Stimulated activated effector memory CD8-positive, alpha-beta T cell treated with anti-CD3 and anti-CD28 coated beads, Interleukin-12 subunit alpha, Interleukin-12 subunit beta, amount 100 ng/mL, for 72 hours (primary cell): ENCODE measurements around the gene VANGL2.

Experiments
- ATAC-seq: fragments of 150-1000 bp; cut with Tn5 transposase; 2 replicates; pipeline ENCODE4 v1.10.0; 2021
- DNase-seq, 2 donors: peaks; one replicate each; pipeline ENCODE4 v3.0.0; 2021 to 2022; ENCODE audit warnings: low spot score in 2 of 2
- H3K27ac Mint-ChIP-seq: one replicate; pipeline ENCODE4 v1.8.0; 2022; ENCODE audit warnings: mild to moderate bottlenecking, mixed read lengths
- H3K36me3 Mint-ChIP-seq: one replicate; pipeline ENCODE4 v1.8.0; 2022; ENCODE audit warnings: mild to moderate bottlenecking, mixed read lengths
- H3K4me1 Mint-ChIP-seq: one replicate; pipeline ENCODE4 v1.8.0; 2022; ENCODE audit warnings: mixed read lengths
- H3K4me3 Mint-ChIP-seq: one replicate; pipeline ENCODE4 v1.8.0; 2022; ENCODE audit warnings: mild to moderate bottlenecking, mixed read lengths
- H3K9me3 Mint-ChIP-seq: one replicate; pipeline ENCODE4 v1.8.0; 2022; ENCODE audit warnings: mixed read lengths

VANGL2 gene

GRCh38 chr1:160400223-160400645 is at the start of gene VANGL2:
Gene VANGL2, plus strand, starts transcription at chr1:160400564. Its CDS starts 15,274 bp downstream, at chr1:160415838.
- Mint-ChIP-seq H3K9me3 (no peaks in the 10 kb centered on the region), H3K4me1 (peaks cover 17% of the 10 kb centered on the region), H3K4me3 (peak within 1 kb of the TSS; percentile 46), H3K27ac (peak within 1 kb of the TSS; percentile 1), H3K36me3 (no peaks in the 10 kb centered on the region)
- DNase-seq (peak in 1 of 2 donors; percentile 67), ATAC-seq (peak; percentile 49)

- DNase-seq, result no peak
- Mint-ChIP-seq H3K9me3 (no peaks in the 10 kb centered on the region), H3K4me1 (peaks cover 16% of the 10 kb centered on the region), H3K36me3 (peaks cover 89% of the 10 kb centered on the region), H3K4me3 (no peak overlapping the region), H3K27ac (peak overlapping the region; percentile 23)
- ATAC-seq, result no peak
These were observed 48.7 kb upstream of the VANGL2 start for GRCh38 chr1:160351629-160352028.

- H3K4me1 Mint-ChIP-seq, result peaks cover 11% of the 10 kb centered on the region
These were observed 47.8 kb upstream of the VANGL2 start for GRCh38 chr1:160352555-160352954.

GRCh38 chr1:160353223-160353622 is 47.1 kb upstream of the VANGL2 start:
- Mint-ChIP-seq H3K9me3 (no peaks in the 10 kb centered on the region), H3K4me3 (no peak overlapping the region), H3K4me1 (peaks cover 5% of the 10 kb centered on the region), H3K27ac (no peak overlapping the region), H3K36me3 (peaks cover 89% of the 10 kb centered on the region)
- DNase-seq, result no peak
- ATAC-seq, result no peak

More at GRCh38 chr1:160352555-160352954, 47.8 kb upstream of the VANGL2 start:
- no peak for ATAC-seq
- peaks cover 89% of the 10 kb centered on the region for H3K36me3 Mint-ChIP-seq
- peak overlapping the region; percentile 23 for H3K27ac Mint-ChIP-seq
- no peak overlapping the region for H3K4me3 Mint-ChIP-seq
- no peak for DNase-seq
- H3K9me3 Mint-ChIP-seq, result no peaks in the 10 kb centered on the region

GRCh38 chr1:160354388-160354985 is 45.9 kb upstream of the VANGL2 start:
- ATAC-seq (peak; percentile 47), DNase-seq (no peak)
- H3K4me3 Mint-ChIP-seq, result no peak overlapping the region
- no peak overlapping the region for H3K27ac Mint-ChIP-seq
- H3K4me1 Mint-ChIP-seq, result peaks cover 5% of the 10 kb centered on the region
- no peaks in the 10 kb centered on the region for H3K9me3 Mint-ChIP-seq
- H3K36me3 Mint-ChIP-seq, result peaks cover 100% of the 10 kb centered on the region

GRCh38 chr1:160357286-160358002 is 42.9 kb upstream of the VANGL2 start:
- DNase-seq, result no peak
- H3K4me3 Mint-ChIP-seq, result no peak overlapping the region
- peaks cover 75% of the 10 kb centered on the region for H3K36me3 Mint-ChIP-seq
- no peaks in the 10 kb centered on the region for H3K9me3 Mint-ChIP-seq
- peak overlapping the region; percentile 83 for H3K27ac Mint-ChIP-seq
- peaks cover 11% of the 10 kb centered on the region for H3K4me1 Mint-ChIP-seq
- ATAC-seq, result no peak

GRCh38 chr1:160358073-160358472 is 42.3 kb upstream of the VANGL2 start:
- peaks cover 69% of the 10 kb centered on the region for H3K36me3 Mint-ChIP-seq
- peaks cover 14% of the 10 kb centered on the region for H3K4me1 Mint-ChIP-seq
- ATAC-seq (no peak), DNase-seq (no peak)
- H3K27ac Mint-ChIP-seq, result peak overlapping the region; percentile 83
- H3K9me3 Mint-ChIP-seq, result no peaks in the 10 kb centered on the region
- no peak overlapping the region for H3K4me3 Mint-ChIP-seq

GRCh38 chr1:160359559-160360226 is 40.7 kb upstream of the VANGL2 start:
- Mint-ChIP-seq H3K36me3 (peaks cover 53% of the 10 kb centered on the region), H3K27ac (no peak overlapping the region), H3K4me3 (no peak overlapping the region), H3K9me3 (no peaks in the 10 kb centered on the region), H3K4me1 (peaks cover 13% of the 10 kb centered on the region)
- ATAC-seq (no peak), DNase-seq (no peak)

GRCh38 chr1:160360227-160360695 is 40.1 kb upstream of the VANGL2 start:
- ATAC-seq (no peak), DNase-seq (no peak)
- Mint-ChIP-seq H3K4me1 (peaks cover 13% of the 10 kb centered on the region), H3K4me3 (no peak overlapping the region), H3K36me3 (peaks cover 47% of the 10 kb centered on the region), H3K27ac (peak overlapping the region; percentile 3), H3K9me3 (no peaks in the 10 kb centered on the region)

- Mint-ChIP-seq H3K27ac (no peak overlapping the region), H3K4me1 (peaks cover 13% of the 10 kb centered on the region), H3K9me3 (no peaks in the 10 kb centered on the region), H3K36me3 (peaks cover 38% of the 10 kb centered on the region), H3K4me3 (no peak overlapping the region)
- no peak for DNase-seq
- ATAC-seq, result no peak
These were observed 39.2 kb upstream of the VANGL2 start for GRCh38 chr1:160361199-160361598.

GRCh38 chr1:160361814-160362167 is 38.6 kb upstream of the VANGL2 start:
- H3K4me1 Mint-ChIP-seq, result peaks cover 13% of the 10 kb centered on the region

GRCh38 chr1:160362168-160362957 is 38.0 kb upstream of the VANGL2 start:
- no peak overlapping the region for H3K4me3 Mint-ChIP-seq
- no peak for DNase-seq
- no peak for ATAC-seq
- H3K36me3 Mint-ChIP-seq, result peaks cover 26% of the 10 kb centered on the region
- H3K9me3 Mint-ChIP-seq, result no peaks in the 10 kb centered on the region
- peaks cover 13% of the 10 kb centered on the region for H3K4me1 Mint-ChIP-seq
- H3K27ac Mint-ChIP-seq, result peak overlapping the region; percentile 77

More at GRCh38 chr1:160361814-160362167, 38.6 kb upstream of the VANGL2 start:
- Mint-ChIP-seq H3K4me3 (no peak overlapping the region), H3K9me3 (no peaks in the 10 kb centered on the region), H3K27ac (peak overlapping the region; percentile 77), H3K36me3 (peaks cover 32% of the 10 kb centered on the region)
- no peak for ATAC-seq
- no peak for DNase-seq

GRCh38 chr1:160363010-160363409 is 37.4 kb upstream of the VANGL2 start:
- Mint-ChIP-seq H3K4me3 (no peak overlapping the region), H3K27ac (peak overlapping the region; percentile 77), H3K9me3 (no peaks in the 10 kb centered on the region), H3K36me3 (peaks cover 19% of the 10 kb centered on the region), H3K4me1 (peaks cover 13% of the 10 kb centered on the region)
- ATAC-seq (no peak), DNase-seq (no peak)

GRCh38 chr1:160363951-160364735 is 36.2 kb upstream of the VANGL2 start:
- Mint-ChIP-seq H3K36me3 (peaks cover 8% of the 10 kb centered on the region), H3K9me3 (no peaks in the 10 kb centered on the region)

More at GRCh38 chr1:160363951-160364735, 36.2 kb upstream of the VANGL2 start:
- Mint-ChIP-seq H3K4me1 (peaks cover 13% of the 10 kb centered on the region), H3K4me3 (no peak overlapping the region), H3K27ac (peak overlapping the region; percentile 77)
- ATAC-seq (no peak), DNase-seq (no peak)
